Ovary (tissue), 3 donors: Measurements from ENCODE around the gene MAP1B.

Source experiments
- EP300 ChIP-seq: sonication (generic); formaldehyde crosslinking; IDR thresholded peaks from one replicate; pipeline ENCODE4 v1.6.1; 2017; ENCODE audit warnings: antibody characterized with exemption
- POLR2A ChIP-seq: fragments of 450-650 bp; IDR thresholded peaks from one replicate; pipeline ENCODE4 v1.6.1; 2017; ENCODE audit warnings: antibody characterized with exemption, mild to moderate bottlenecking, moderate library complexity
- TF ChIP-seq, protein P1 (sequence below), 3 donors: fragments of 450-650 bp in 2 of 3; fragments of 200-600 bp in 1 of 3; IDR thresholded peaks; one replicate each; pipeline versions ENCODE4 v1.5.1 to v1.8.0; 2016 to 2022; ENCODE audit warnings: antibody characterized with exemption in 3 of 3, mild to moderate bottlenecking in 1 of 3
- donor health status: DM: no; HTN: no; CAD: no.

DNA sequence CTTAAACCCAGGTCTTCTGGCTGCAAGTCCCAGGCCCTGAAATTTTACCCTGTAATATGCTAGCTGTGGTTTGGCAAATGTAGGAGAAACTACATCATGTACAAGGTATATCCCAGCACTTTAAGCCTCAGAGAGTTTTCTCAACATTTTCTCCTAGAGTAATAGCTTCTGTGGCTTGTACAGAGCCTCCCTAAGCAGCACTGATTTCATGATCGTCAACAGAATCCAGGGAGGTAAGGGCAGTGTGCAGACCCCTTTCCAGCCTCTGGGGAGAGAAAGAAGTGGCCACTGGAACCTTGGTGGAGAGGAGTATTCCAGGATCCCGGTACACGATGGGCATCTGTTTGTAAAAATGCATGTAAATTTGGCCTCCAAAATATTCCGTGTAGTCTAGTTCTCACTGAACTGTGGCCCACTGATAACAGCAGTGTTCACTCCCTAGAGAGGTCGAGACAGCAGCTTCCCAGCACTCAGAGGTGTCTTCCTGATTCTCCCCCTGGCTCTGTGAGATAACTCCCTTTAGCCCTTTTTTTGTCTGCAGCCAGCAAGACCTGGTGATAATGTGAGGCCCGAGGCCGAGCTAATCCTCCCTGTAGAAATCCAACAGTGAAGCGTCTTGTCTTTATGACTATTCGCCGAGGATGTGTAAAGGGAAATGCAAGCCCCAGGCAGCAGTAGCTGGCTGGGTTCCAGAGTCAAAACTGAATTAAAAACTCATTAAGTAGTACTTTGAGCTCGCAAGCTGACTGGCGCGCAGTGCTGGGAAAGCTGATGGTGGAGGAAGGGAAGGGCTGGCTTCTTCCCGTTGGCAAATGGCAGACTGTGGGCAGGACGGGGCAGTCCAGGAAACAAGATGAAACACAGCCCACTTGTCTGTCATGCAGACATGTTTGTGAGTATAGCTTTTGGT lies 59.0 kb downstream of the MAP1B start:
- TF ChIP-seq, protein P1, sequence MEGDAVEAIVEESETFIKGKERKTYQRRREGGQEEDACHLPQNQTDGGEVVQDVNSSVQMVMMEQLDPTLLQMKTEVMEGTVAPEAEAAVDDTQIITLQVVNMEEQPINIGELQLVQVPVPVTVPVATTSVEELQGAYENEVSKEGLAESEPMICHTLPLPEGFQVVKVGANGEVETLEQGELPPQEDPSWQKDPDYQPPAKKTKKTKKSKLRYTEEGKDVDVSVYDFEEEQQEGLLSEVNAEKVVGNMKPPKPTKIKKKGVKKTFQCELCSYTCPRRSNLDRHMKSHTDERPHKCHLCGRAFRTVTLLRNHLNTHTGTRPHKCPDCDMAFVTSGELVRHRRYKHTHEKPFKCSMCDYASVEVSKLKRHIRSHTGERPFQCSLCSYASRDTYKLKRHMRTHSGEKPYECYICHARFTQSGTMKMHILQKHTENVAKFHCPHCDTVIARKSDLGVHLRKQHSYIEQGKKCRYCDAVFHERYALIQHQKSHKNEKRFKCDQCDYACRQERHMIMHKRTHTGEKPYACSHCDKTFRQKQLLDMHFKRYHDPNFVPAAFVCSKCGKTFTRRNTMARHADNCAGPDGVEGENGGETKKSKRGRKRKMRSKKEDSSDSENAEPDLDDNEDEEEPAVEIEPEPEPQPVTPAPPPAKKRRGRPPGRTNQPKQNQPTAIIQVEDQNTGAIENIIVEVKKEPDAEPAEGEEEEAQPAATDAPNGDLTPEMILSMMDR (IDR thresholded peaks at IDR 0.05): no peak
- TF ChIP-seq POLR2A (no peak), EP300 (no peak)
